ENCODE measurements around the gene SLC4A1AP. TPM values are rescaled to one million over a fixed set of nuclear protein-coding genes. Genes with fewer than 3 reads are reported as not detected.

Gene SLC4A1AP
- polyA plus RNA-seq, 1 of the 3 experiments (the other 2 are of a cell fraction) = 9.4 TPM

- Histone ChIP-seq H3K9me3 (no peaks in the 10 kb centered on the region), H3K4me3 (ENCODE audit: low read depth in 2 of 2, low read length in 1 of 2) (no peak overlapping the region; a peak in 1 of 4 replicates), H3K79me2 (ENCODE audit: insufficient read depth) (no peaks in the 10 kb centered on the region), H4K20me1 (ENCODE audit: insufficient read depth) (no peaks in the 10 kb centered on the region), H3K4me2 (no peak overlapping the region), H3K9me2 (no peaks in the 10 kb centered on the region), H3K9ac (no peak overlapping the region), H3K36me3 (replicated peaks in 1 of 2; ENCODE audit: control insufficient read depth in 1 of 2, insufficient read depth in 2 of 2, low read length in 1 of 2) (no peaks in the 10 kb centered on the region), H3F3A (replicated peaks; ENCODE audit: insufficient read depth) (peaks cover 12% of the 10 kb centered on the region), H2AFZ (ENCODE audit: low read depth) (peak overlapping the region; percentile 71; the same call in 1 of the 2 replicates), H3K27ac (ENCODE audit: low read depth in 2 of 2, low read length in 1 of 2) (no peak overlapping the region), H3K27me3 (ENCODE audit: insufficient read depth) (no peaks in the 10 kb centered on the region), H3K4me1 (ENCODE audit: control insufficient read depth in 1 of 2, insufficient read depth in 2 of 2, low read depth in 1 of 2, low read length in 1 of 2) (peaks cover 7 to 24% of the 10 kb centered on the region in 2 experiments; a peak in 3 of 4 replicates)
- 55% methylated on average over 11 of the region's 11 CpGs for WGBS (ENCODE audit: low lambda C conversion rate)
- DNase-seq = peak; percentile 85
- CTCF ChIA-PET = interaction anchor here (0.6 to 4.6 kb wide), 61 partner anchors 9 to 1031 kb away, joined by 3 to 52 read pairs (median 3); partner anchors contain the start of gene FOSL2
- POLR2A ChIA-PET = interaction anchor here (0.5 to 1.3 kb wide), 4 partner anchors 13 to 1028 kb away, joined by 3 to 7 read pairs (median 3); partner anchors contain the start of genes FOSL2 and PPP1CB
- no peak for TF ChIP-seq FOXM1 (IDR thresholded peaks at IDR 0.05; ENCODE audit: low read depth)
- peak; percentile 83 for TF ChIP-seq RAD21 (IDR thresholded peaks at IDR 0.05; ENCODE audit: low read length)
- TF ChIP-seq SMC3 (IDR thresholded peaks at IDR 0.05; ENCODE audit: low read depth, low read length) = peak; percentile 70
- no peak for TF ChIP-seq CHD2 (IDR thresholded peaks at IDR 0.05; ENCODE audit: low read length, partially characterized antibody)
- 0 out of 2 replicates have a peak, but pooled peaks have one; percentile 25 for TF ChIP-seq RFX5 (IDR thresholded peaks at IDR 0.05; ENCODE audit: low read length)
- TF ChIP-seq CTCF (IDR thresholded peaks at IDR 0.05) = peak; percentile 84
These were observed 59.9 kb downstream of the SLC4A1AP start for GRCh38 chr2:27723372-27724144.

- DNase-seq = no peak
- Histone ChIP-seq H3K4me3 (ENCODE audit: low read depth in 2 of 2, low read length in 1 of 2) (no peak overlapping the region), H3K9ac (no peak overlapping the region), H3K27ac (ENCODE audit: low read depth in 2 of 2, low read length in 1 of 2) (no peak overlapping the region), H3K36me3 (replicated peaks in 1 of 2; ENCODE audit: control insufficient read depth in 1 of 2, insufficient read depth in 2 of 2, low read length in 1 of 2) (no peaks in the 10 kb centered on the region), H3K9me2 (no peaks in the 10 kb centered on the region), H3K9me3 (no peaks in the 10 kb centered on the region), H2AFZ (ENCODE audit: low read depth) (peak overlapping the region; percentile 71; the same call in 1 of the 2 replicates), H3K27me3 (ENCODE audit: insufficient read depth) (no peaks in the 10 kb centered on the region), H3K79me2 (ENCODE audit: insufficient read depth) (no peaks in the 10 kb centered on the region), H3F3A (replicated peaks; ENCODE audit: insufficient read depth) (peaks cover 9% of the 10 kb centered on the region), H3K4me1 (ENCODE audit: control insufficient read depth in 1 of 2, insufficient read depth in 2 of 2, low read depth in 1 of 2, low read length in 1 of 2) (peaks cover 7 to 24% of the 10 kb centered on the region in 2 experiments; a peak in 3 of 4 replicates), H3K4me2 (no peak overlapping the region), H4K20me1 (ENCODE audit: insufficient read depth) (no peaks in the 10 kb centered on the region)
- ChIA-PET POLR2A (no interaction called here), CTCF (interaction anchor here (0.7 to 4.6 kb wide), 27 partner anchors 8 to 1031 kb away, joined by 3 to 52 read pairs (median 5); partner anchors contain the start of gene FOSL2)
- no peak for TF ChIP-seq RCOR1 (IDR thresholded peaks at IDR 0.05; ENCODE audit: low read length)
- TF ChIP-seq NRF1 (IDR thresholded peaks at IDR 0.05; ENCODE audit: low read depth, low read length) = no peak
- no peak for TF ChIP-seq CHD2 (IDR thresholded peaks at IDR 0.05; ENCODE audit: low read length, partially characterized antibody)
- TF ChIP-seq, protein P1, sequence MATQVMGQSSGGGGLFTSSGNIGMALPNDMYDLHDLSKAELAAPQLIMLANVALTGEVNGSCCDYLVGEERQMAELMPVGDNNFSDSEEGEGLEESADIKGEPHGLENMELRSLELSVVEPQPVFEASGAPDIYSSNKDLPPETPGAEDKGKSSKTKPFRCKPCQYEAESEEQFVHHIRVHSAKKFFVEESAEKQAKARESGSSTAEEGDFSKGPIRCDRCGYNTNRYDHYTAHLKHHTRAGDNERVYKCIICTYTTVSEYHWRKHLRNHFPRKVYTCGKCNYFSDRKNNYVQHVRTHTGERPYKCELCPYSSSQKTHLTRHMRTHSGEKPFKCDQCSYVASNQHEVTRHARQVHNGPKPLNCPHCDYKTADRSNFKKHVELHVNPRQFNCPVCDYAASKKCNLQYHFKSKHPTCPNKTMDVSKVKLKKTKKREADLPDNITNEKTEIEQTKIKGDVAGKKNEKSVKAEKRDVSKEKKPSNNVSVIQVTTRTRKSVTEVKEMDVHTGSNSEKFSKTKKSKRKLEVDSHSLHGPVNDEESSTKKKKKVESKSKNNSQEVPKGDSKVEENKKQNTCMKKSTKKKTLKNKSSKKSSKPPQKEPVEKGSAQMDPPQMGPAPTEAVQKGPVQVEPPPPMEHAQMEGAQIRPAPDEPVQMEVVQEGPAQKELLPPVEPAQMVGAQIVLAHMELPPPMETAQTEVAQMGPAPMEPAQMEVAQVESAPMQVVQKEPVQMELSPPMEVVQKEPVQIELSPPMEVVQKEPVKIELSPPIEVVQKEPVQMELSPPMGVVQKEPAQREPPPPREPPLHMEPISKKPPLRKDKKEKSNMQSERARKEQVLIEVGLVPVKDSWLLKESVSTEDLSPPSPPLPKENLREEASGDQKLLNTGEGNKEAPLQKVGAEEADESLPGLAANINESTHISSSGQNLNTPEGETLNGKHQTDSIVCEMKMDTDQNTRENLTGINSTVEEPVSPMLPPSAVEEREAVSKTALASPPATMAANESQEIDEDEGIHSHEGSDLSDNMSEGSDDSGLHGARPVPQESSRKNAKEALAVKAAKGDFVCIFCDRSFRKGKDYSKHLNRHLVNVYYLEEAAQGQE (IDR thresholded peaks at IDR 0.05; ENCODE audit: low read depth, low read length) = no peak
- TF ChIP-seq FOSL2 (IDR thresholded peaks at IDR 0.05; ENCODE audit: borderline replicate concordance, low read depth) = no peak
- TF ChIP-seq, protein P2, sequence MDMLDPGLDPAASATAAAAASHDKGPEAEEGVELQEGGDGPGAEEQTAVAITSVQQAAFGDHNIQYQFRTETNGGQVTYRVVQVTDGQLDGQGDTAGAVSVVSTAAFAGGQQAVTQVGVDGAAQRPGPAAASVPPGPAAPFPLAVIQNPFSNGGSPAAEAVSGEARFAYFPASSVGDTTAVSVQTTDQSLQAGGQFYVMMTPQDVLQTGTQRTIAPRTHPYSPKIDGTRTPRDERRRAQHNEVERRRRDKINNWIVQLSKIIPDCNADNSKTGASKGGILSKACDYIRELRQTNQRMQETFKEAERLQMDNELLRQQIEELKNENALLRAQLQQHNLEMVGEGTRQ (IDR thresholded peaks at IDR 0.05; ENCODE audit: borderline replicate concordance, low read depth, low read length) = no peak
- no peak for TF ChIP-seq RAD21 (IDR thresholded peaks at IDR 0.05; ENCODE audit: low read length)
- TF ChIP-seq EP300 (IDR thresholded peaks at IDR 0.05; ENCODE audit: borderline replicate concordance in 1 of 2, low read depth in 1 of 2, low read length in 1 of 2) = no peak
- TF ChIP-seq TEAD4 (IDR thresholded peaks at IDR 0.05; ENCODE audit: borderline replicate concordance, insufficient read depth) = no peak
- TF ChIP-seq NFIC (IDR thresholded peaks at IDR 0.05; ENCODE audit: borderline replicate concordance) = no peak
- TF ChIP-seq MEF2A (IDR thresholded peaks at IDR 0.05; ENCODE audit: borderline replicate concordance, low read depth) = no peak
- no peak for TF ChIP-seq POLR2AphosphoS5 (IDR thresholded peaks at IDR 0.05; ENCODE audit: low read depth, low read length)
- no peak for TF ChIP-seq YY1 (IDR thresholded peaks at IDR 0.05; ENCODE audit: low read depth)
- 81% methylated on average over 3 of the region's 3 CpGs for WGBS (ENCODE audit: low lambda C conversion rate)
These were observed 60.5 kb downstream of the SLC4A1AP start for GRCh38 chr2:27724191-27724590.

Data from SK-N-SH (cell line).